ENCODE measurements around the gene BUD31. TPM values are rescaled to one million over a fixed set of nuclear protein-coding genes. Genes with fewer than 3 reads are reported as not detected.

The BUD31 gene
- total RNA-seq, 1 experiment from 2014 or later, result 69.0 TPM

DNA sequence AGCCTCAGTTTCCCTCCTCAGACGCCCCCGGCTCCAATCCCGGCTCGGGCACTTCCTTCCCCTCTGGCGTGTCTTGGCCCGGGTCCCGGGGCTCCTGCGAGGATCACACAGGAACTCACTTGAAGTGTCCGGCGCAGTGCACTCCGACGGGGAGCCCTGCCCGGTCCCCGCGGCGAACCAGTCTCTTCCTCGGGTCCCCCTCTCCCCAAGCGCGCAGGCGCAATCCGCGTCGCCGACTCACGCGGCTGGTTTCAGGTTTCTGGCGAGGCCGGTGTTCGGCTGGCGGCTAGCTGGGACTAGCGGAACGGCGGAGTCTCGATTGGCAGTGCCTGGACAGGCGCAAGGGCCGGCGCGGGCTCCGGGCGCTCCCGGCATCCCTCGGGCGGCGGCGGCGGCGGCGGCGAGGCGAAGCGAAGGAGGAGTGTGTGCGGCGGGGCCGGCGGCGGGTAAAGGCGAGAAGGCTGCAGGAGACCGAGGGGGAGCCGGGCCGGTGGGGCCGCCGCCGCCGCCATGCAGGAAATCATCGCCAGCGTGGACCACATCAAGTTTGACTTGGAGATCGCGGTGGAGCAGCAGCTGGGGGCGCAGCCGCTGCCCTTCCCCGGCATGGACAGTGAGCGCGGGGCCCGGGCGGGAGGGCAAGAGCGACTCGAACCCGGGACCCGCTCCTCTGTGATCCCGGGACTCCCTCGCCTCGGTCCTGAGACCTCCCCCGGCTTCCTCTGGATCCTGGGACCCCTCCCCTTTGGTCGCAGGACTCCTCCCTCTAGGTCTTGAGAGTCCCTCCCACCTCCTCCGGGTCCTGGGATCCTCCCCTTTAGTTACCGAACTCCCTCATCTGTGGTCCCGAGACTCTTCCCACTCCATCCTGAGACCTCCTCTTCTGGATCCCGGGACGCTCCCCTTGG lies 30.1 kb downstream of the BUD31 start, which contains the start of the genes CPSF4 and PTCD1:
Gene CPSF4, plus strand, starts transcription at position 371 of the 908 bp plus-strand sequence. Its CDS starts 140 bp downstream, at position 511.
Gene PTCD1, minus strand, starts transcription at position 226 of the 908 bp plus-strand sequence. CDS start 3,556 bp downstream, outside the sequence.
- peak within 1 kb of the TSS; percentile 87 for H3K4me3 ChIP-seq
- DNase-seq, result peak; percentile 91
- no peaks in the 10 kb centered on the region for H3K9me3 ChIP-seq
- H3K27me3 ChIP-seq, result no peaks in the 10 kb centered on the region
- peaks cover 2% of the 10 kb centered on the region; the same call in 1 of the 2 replicates for H3K36me3 ChIP-seq

DNA sequence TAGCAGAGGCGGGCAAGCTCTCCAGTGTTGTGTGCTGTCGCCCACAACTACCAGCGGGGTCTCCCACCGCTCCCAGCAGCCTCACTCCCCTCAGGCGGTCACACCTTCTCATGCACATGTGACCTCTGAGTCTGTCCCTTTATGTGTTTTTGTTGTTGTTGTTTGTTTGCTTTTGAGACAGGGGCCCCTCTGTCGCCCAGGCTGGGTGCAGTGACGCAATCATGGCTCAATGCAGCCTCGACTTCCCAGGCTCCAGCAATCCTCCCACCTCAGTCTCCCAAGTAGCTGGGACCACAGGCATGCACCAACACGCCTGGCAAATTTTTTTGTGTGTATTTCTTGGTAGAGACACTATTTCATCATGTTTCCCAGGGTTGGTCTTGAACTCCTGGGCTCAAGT lies 31.4 kb downstream of the BUD31 start:
- no peaks in the 10 kb centered on the region for H3K9me3 ChIP-seq
- DNase-seq, result no peak
- H3K36me3 ChIP-seq, result peaks cover 2% of the 10 kb centered on the region; the same call in 1 of the 2 replicates
- no peaks in the 10 kb centered on the region for H3K27me3 ChIP-seq
- H3K4me3 ChIP-seq, result peak overlapping the region; percentile 87; the same call in 1 of the 2 replicates

- DNase-seq, result no peak
- H3K36me3 ChIP-seq, result peaks cover 2% of the 10 kb centered on the region
- H3K4me3 ChIP-seq, result no peak overlapping the region
Measured at GRCh38 chr7:99446096-99446495, 37.3 kb downstream of the BUD31 start.

GRCh38 chr7:99447943-99448342 lies 39.2 kb downstream of the BUD31 start:
- H3K9me3 ChIP-seq, result no peaks in the 10 kb centered on the region
- no peaks in the 10 kb centered on the region for H3K27me3 ChIP-seq
- H3K4me3 ChIP-seq, result no peak overlapping the region
- DNase-seq, result no peak
- peaks cover 2% of the 10 kb centered on the region for H3K36me3 ChIP-seq

More at GRCh38 chr7:99446096-99446495, 37.3 kb downstream of the BUD31 start:
- Histone ChIP-seq H3K9me3 (no peaks in the 10 kb centered on the region), H3K27me3 (no peaks in the 10 kb centered on the region)

DNA sequence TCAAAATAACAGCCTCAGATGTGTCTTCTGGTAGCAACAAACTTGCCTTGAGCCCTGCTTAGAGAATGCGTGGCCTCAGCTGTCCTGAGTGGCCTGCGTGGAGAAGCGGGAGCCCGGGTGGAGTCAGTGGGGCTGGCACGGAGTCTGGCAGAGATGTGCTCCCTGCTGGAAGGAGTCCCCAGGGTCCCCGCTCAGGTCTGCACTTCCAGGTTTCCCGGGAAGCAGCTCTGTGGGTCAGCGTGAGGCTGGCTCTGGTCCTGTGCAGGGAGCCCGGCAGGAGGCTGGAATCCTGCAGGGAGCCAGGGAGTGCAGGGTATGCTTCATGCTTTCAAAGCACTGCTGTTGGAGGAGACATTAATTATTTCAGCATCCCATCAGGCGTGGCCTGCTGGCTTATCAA lies 40.1 kb downstream of the BUD31 start:
- Histone ChIP-seq H3K36me3 (no peaks in the 10 kb centered on the region; the same call in none of the 2 replicates), H3K9me3 (no peaks in the 10 kb centered on the region), H3K4me3 (no peak overlapping the region), H3K27me3 (no peaks in the 10 kb centered on the region)
- DNase-seq, result no peak

- DNase-seq, result no peak
- H3K9me3 ChIP-seq, result no peaks in the 10 kb centered on the region
- no peaks in the 10 kb centered on the region; the same call in none of the 2 replicates for H3K36me3 ChIP-seq
- H3K27me3 ChIP-seq, result no peaks in the 10 kb centered on the region
- no peak overlapping the region for H3K4me3 ChIP-seq
Measured at GRCh38 chr7:99449326-99449725, 40.6 kb downstream of the BUD31 start.

GRCh38 chr7:99451936-99452335 lies 43.2 kb downstream of the BUD31 start:
- no peaks in the 10 kb centered on the region; the same call in 1 of the 2 replicates for H3K36me3 ChIP-seq
- no peak overlapping the region for H3K4me3 ChIP-seq
- no peak for DNase-seq
- no peaks in the 10 kb centered on the region for H3K27me3 ChIP-seq
- H3K9me3 ChIP-seq, result no peaks in the 10 kb centered on the region

DNA sequence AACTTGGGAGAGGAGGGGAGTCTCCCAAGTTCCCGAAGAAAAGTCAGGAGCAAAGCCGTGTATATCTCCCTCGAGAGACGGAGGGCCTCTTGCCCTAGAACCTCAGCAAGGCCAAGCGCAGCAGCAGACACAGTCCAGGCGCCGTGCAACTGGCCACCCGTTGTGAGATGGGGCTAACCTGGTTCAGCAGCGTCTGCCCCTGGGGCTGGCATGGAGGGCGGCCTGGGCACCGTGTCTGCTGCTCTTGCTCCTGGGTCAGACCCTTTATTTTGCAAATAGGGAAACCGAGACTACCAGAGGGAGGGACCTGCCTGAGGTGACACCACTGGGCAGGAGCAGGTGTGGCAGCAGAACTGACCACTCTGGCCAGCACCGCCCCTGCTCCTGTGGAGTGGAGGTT lies 43.8 kb downstream of the BUD31 start:
- H3K9me3 ChIP-seq, result no peaks in the 10 kb centered on the region
- no peaks in the 10 kb centered on the region; the same call in 1 of the 2 replicates for H3K36me3 ChIP-seq
- H3K4me3 ChIP-seq, result no peak overlapping the region
- no peaks in the 10 kb centered on the region for H3K27me3 ChIP-seq
- DNase-seq, result no peak

DNA sequence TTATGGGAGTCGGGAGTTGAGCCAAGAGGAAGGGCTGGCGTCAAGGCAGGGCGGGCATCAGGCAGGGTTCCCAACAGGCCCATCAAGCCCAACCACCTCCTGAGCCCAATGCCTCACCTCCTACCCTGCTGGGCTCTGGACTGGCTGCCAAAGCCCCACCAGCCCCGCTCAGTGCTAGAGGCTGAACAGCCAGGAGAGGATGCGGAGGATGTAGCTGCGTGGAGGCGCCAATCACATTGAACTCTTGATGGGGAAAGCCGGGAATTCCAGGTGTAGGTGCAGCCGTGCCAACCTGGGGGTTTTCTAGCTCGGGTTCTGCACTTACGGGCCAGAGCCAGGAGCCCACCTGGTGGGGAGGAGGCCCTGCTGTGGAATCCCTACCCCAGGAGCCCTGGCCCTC lies 44.3 kb downstream of the BUD31 start:
- no peaks in the 10 kb centered on the region for H3K9me3 ChIP-seq
- DNase-seq, result no peak
- no peak overlapping the region for H3K4me3 ChIP-seq
- H3K36me3 ChIP-seq, result no peaks in the 10 kb centered on the region; the same call in 1 of the 2 replicates
- H3K27me3 ChIP-seq, result no peaks in the 10 kb centered on the region

DNA sequence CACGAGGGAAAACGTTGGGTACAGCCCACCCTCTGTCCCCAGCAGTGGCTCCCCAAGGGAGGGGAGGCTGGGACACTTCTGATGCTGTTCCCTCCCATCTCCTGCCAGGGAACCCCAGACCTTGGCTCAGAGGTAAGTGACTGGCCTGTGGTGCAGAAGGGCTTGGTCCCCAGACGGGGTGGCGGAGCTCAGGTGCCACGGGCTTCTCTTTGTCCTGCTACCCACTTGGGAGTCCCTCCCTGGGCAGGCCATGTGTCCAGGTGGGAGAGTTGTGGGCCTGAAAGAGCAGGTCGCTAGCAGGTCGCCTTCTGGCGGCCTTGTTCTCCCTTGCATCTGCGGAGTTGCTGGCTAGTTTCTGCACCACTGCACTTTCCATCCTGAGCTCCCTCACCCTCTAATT lies 47.1 kb downstream of the BUD31 start:
- Histone ChIP-seq H3K9me3 (no peaks in the 10 kb centered on the region), H3K4me3 (no peak overlapping the region), H3K36me3 (peaks cover 13% of the 10 kb centered on the region), H3K27me3 (no peaks in the 10 kb centered on the region)
- no peak for DNase-seq

GRCh38 chr7:99456288-99456687 lies 47.5 kb downstream of the BUD31 start:
- Histone ChIP-seq H3K9me3 (no peaks in the 10 kb centered on the region), H3K36me3 (peaks cover 13% of the 10 kb centered on the region), H3K27me3 (no peaks in the 10 kb centered on the region), H3K4me3 (no peak overlapping the region)
- DNase-seq, result no peak

- Histone ChIP-seq H3K27me3 (no peaks in the 10 kb centered on the region), H3K4me3 (no peak overlapping the region), H3K36me3 (peaks cover 13% of the 10 kb centered on the region), H3K9me3 (no peaks in the 10 kb centered on the region)
- DNase-seq, result no peak
Measured at GRCh38 chr7:99457050-99457649, 48.4 kb downstream of the BUD31 start.

DNA sequence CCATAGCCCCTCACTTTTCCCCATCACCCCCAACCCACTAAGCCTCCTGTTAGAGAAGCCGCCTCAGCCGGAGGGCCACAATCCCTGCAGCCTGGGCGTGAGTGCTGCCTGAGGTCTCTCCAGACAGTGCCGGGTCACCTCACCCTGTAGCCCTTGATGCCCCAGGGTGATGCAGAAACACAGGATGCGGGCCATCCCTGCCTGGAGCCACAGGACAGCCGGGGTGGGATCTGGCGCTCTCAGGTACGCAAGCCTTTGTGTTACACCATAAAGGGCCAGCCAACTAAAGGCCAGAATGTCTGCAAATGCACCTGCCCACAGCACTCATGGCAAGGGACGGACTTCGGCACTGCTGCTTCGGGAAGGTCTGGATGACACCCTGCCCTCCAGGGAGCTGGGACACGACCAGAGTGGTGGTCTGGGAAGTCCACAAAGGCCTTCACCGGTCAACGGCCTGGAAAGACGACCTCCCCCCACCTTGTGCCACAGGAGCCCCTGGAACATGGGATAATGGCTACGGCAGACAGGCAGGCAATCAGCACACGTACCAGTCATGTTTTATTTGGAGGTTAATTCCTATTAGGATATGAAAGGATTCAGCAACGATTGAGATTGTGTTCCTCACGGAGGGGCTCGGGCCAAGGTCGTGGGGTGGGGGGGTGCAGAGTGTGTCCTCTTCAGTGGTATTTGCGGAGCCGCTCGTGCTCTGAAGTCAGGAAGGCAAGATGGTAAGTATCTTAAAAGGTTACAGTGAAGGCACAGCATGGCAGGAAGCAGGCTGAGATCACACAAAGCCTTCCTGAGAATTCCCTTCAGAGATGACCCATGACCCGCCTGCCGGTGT lies 49.1 kb downstream of the BUD31 start:
- Histone ChIP-seq H3K27me3 (no peaks in the 10 kb centered on the region), H3K9me3 (no peaks in the 10 kb centered on the region), H3K36me3 (peaks cover 15% of the 10 kb centered on the region), H3K4me3 (no peak overlapping the region)
- DNase-seq, result no peak

DNA sequence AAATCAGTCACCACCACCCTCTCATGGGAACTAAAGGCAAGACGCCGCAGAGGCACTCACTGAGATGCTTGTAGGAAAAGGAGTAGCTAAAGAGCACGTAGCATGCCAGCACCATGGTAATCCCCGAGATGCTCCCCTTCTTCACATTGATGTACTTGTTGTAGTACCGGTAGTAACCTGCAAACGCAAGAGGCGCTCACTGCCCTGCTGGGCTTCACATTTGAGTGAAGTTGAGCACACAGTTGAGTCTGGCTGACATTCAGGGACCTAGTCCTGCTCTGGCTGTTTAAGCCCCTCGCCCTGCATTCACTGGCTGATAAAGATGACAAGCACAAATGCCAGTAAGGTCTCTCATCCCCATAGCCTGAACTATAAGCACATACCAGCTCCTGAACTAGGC lies 50.3 kb downstream of the BUD31 start:
- no peak for DNase-seq
- Histone ChIP-seq H3K9me3 (no peaks in the 10 kb centered on the region), H3K27me3 (no peaks in the 10 kb centered on the region), H3K4me3 (no peak overlapping the region), H3K36me3 (peaks cover 21% of the 10 kb centered on the region)

- no peak for DNase-seq
- no peaks in the 10 kb centered on the region for H3K9me3 ChIP-seq
- no peaks in the 10 kb centered on the region for H3K27me3 ChIP-seq
- no peak overlapping the region for H3K4me3 ChIP-seq
- peaks cover 22% of the 10 kb centered on the region for H3K36me3 ChIP-seq
Measured at GRCh38 chr7:99460651-99461050, 51.9 kb downstream of the BUD31 start.

GRCh38 chr7:99461221-99461620 lies 52.5 kb downstream of the BUD31 start:
- H3K4me3 ChIP-seq, result no peak overlapping the region
- no peak for DNase-seq
- peaks cover 22% of the 10 kb centered on the region for H3K36me3 ChIP-seq
- H3K27me3 ChIP-seq, result no peaks in the 10 kb centered on the region
- H3K9me3 ChIP-seq, result no peaks in the 10 kb centered on the region

DNA sequence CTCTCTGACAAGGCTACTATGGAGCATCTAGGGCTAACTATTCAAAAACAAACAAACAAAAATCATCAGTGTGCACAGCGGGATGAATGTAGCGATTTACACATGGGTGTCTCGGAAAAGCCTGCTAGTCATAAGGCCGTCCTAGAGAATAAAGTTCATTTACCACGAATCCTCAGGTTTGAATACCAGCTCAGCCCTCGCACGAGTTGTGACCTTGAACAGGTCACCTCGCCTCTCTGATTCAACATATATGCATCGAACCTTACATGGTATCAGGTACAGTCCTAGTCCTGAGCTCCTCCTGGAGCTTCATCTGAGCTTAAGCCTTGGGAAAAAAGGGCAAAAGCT lies 56.6 kb downstream of the BUD31 start:
- DNase-seq, result no peak
- Histone ChIP-seq H3K9me3 (no peaks in the 10 kb centered on the region), H3K27me3 (no peaks in the 10 kb centered on the region), H3K4me3 (peak overlapping the region; percentile 80), H3K36me3 (peaks cover 9% of the 10 kb centered on the region)

All from MG63 (cell line).